DOHH2 (cell line): ENCODE measurements around the gene PIERCE2.
"Not testable (repeated sequence)": the region's sequence is repeated elsewhere in the genome, so short reads cannot be mapped to it uniquely, and the experiment has no call there.

Experiments
- EZH2phosphoT487 ChIP-seq: fragments of 200-600 bp; sonication (generic); IDR thresholded peaks from 2 replicates; pipeline ENCODE4 v1.6.1; 2017; ENCODE audit warnings: borderline replicate concordance, mild to moderate bottlenecking, antibody characterized with exemption, low read length, moderate library complexity, mixed read lengths
- TF ChIP-seq, protein P1 (sequence below): fragments of 200-600 bp; sonication (generic); IDR thresholded peaks from one replicate; pipeline ENCODE4 v1.5.1; 2014; ENCODE audit warnings: antibody characterized with exemption, mild to moderate bottlenecking, low read depth, low read length; ENCODE audit not compliant: poor library complexity, severe bottlenecking

DNA sequence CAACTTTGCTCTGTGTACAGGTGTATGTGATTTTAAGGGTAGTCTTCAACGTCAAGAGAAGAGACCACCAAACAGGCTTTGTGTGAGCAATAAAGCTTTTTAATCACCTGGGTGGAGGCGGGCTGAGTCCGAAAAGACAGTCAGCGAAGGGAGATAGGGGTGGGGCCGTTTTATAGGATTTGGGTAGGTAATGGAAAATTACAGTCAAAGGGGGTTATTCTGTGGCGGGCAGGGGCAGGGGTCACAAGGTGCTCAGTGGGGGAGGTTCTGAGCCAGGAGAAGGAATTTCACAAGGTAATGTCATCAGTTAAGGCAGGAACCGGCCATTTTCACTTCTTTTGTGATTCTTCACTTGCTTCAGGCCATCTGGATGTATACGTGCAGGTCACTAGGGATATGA, 9.4 kb downstream of the PIERCE2 start:
- TF ChIP-seq, protein P1, sequence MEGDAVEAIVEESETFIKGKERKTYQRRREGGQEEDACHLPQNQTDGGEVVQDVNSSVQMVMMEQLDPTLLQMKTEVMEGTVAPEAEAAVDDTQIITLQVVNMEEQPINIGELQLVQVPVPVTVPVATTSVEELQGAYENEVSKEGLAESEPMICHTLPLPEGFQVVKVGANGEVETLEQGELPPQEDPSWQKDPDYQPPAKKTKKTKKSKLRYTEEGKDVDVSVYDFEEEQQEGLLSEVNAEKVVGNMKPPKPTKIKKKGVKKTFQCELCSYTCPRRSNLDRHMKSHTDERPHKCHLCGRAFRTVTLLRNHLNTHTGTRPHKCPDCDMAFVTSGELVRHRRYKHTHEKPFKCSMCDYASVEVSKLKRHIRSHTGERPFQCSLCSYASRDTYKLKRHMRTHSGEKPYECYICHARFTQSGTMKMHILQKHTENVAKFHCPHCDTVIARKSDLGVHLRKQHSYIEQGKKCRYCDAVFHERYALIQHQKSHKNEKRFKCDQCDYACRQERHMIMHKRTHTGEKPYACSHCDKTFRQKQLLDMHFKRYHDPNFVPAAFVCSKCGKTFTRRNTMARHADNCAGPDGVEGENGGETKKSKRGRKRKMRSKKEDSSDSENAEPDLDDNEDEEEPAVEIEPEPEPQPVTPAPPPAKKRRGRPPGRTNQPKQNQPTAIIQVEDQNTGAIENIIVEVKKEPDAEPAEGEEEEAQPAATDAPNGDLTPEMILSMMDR: not testable (repeated sequence)
- TF ChIP-seq EZH2phosphoT487: not testable (repeated sequence)
